ENCODE data around the gene GPATCH2L. TPM values are rescaled to one million over a fixed set of nuclear protein-coding genes. Genes with fewer than 3 reads are reported as not detected.

The GPATCH2L gene
- total and polyA plus RNA-seq, 9 donors = 7.0 to 52.5 (median 34.1) TPM

- no peaks in the 10 kb centered on the region for H3K27me3 ChIP-seq
- no peaks in the 10 kb centered on the region for H3K36me3 ChIP-seq
- no peak for DNase-seq
- WGBS, 3 donors = 76 to 82% (median 80%) methylated on average over 14 of the region's 14 CpGs
- intact Hi-C loops (cut with DNase I) = no loop called here
- no peaks in the 10 kb centered on the region for H3K4me1 ChIP-seq (ENCODE audit: insufficient read depth)
- no peaks in the 10 kb centered on the region for H3K9me3 ChIP-seq
- no peak overlapping the region for H3K27ac ChIP-seq
- H3K4me3 ChIP-seq = no peak overlapping the region
- no peak for TF ChIP-seq EP300 (IDR thresholded peaks at IDR 0.05)
- no peak for TF ChIP-seq CTCF (IDR thresholded peaks at IDR 0.05)
Measured at GRCh38 chr14:76109087-76109880, 42.4 kb upstream of the GPATCH2L start.

- intact Hi-C loops (cut with DNase I) = no loop called here
- 52 to 58% (median 58%) methylated on average over 22 of the region's 22 CpGs for WGBS, 3 donors
- TF ChIP-seq EP300 (IDR thresholded peaks at IDR 0.05) (no peak), CTCF (IDR thresholded peaks at IDR 0.05) (no peak), POLR2A (IDR thresholded peaks at IDR 0.05) (no peak)
Measured at GRCh38 chr14:76112889-76113624, 38.7 kb upstream of the GPATCH2L start.

GRCh38 chr14:76113691-76114090, 38.0 kb upstream of the GPATCH2L start:
- Histone ChIP-seq H3K9me3 (no peaks in the 10 kb centered on the region), H3K27me3 (no peaks in the 10 kb centered on the region), H3K4me1 (ENCODE audit: insufficient read depth) (no peaks in the 10 kb centered on the region), H3K36me3 (no peaks in the 10 kb centered on the region), H3K27ac (no peak overlapping the region), H3K4me3 (no peak overlapping the region)
- intact Hi-C loops (cut with DNase I) = no loop called here
- DNase-seq = no peak
- TF ChIP-seq CTCF (IDR thresholded peaks at IDR 0.05) (no peak), EP300 (IDR thresholded peaks at IDR 0.05) (no peak), POLR2A (IDR thresholded peaks at IDR 0.05) (no peak)
- 53 to 58% (median 53%) methylated on average over 8 of the region's 8 CpGs for WGBS, 3 donors

More at GRCh38 chr14:76112889-76113624, 38.7 kb upstream of the GPATCH2L start:
- Histone ChIP-seq H3K27ac (no peak overlapping the region), H3K4me1 (ENCODE audit: insufficient read depth) (no peaks in the 10 kb centered on the region), H3K4me3 (no peak overlapping the region), H3K27me3 (no peaks in the 10 kb centered on the region), H3K9me3 (no peaks in the 10 kb centered on the region), H3K36me3 (no peaks in the 10 kb centered on the region)
- DNase-seq = no peak

- Histone ChIP-seq H3K27me3 (no peaks in the 10 kb centered on the region), H3K4me1 (ENCODE audit: insufficient read depth) (no peaks in the 10 kb centered on the region), H3K27ac (no peak overlapping the region), H3K36me3 (no peaks in the 10 kb centered on the region), H3K4me3 (no peak overlapping the region), H3K9me3 (no peaks in the 10 kb centered on the region)
- DNase-seq = no peak
- intact Hi-C loops (cut with DNase I) = no loop called here
- no peak for TF ChIP-seq POLR2A (IDR thresholded peaks at IDR 0.05)
- TF ChIP-seq EP300 (IDR thresholded peaks at IDR 0.05) = no peak
- no peak for TF ChIP-seq CTCF (IDR thresholded peaks at IDR 0.05)
- WGBS, 3 donors = 69 to 75% (median 73%) methylated on average over 2 of the region's 2 CpGs
Measured at GRCh38 chr14:76115010-76115422, 36.7 kb upstream of the GPATCH2L start.
